ENCODE measurements around the gene PALD1.
A peak's percentile ranks its signal among the peaks of the same experiment; 100 is the strongest.

Gene PALD1

DNA sequence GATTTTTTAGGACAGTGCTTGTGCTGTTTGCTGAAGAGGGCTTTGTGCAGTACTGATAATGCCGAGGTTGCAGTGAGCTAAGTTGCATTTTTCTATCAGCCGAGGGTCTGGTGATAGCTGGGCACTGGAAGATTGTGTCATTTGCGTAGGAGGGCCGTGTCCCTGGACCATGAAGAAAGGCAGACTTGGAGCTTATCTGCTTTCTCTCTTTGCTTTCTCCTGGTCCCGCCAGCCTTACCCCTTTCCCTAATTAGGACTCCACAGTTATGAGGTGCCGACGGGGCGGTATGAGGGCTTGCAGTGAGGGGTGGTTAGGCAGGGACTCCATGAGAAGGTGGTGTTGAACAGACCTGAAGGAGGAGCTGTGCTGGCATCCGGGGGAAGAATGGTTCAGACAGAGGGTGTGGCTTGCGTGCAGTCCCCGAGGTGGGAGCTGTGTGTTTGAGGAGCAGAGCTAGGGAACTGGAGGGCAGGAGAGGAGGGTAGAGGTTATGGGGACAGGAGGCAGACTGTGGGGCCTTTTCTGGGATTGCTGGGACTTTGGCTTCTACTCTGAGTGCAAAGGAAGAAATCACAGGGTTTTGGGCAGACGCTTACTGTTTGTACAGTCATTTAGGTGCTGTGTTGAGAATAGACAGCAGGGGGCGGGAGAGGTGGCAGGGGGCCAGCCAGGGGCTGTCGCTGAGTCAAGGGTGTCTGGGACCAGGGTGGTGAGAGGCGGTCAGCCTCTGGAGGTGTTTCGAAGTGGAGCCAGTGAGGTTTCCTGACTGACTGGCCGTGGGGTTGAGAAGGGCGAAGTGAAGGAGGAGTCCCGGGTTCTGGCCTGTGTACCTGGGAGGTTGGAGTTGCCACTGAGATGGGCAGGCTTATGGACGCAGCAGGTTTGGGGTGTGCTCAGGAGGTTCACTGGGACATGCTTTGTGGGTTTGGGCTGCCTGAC is 80.6 kb downstream of the PALD1 start:
- ChIA-PET POLR2A (no interaction called here), CTCF (interaction anchor here (0.8 to 4.8 kb wide), 16 partner anchors 9 to 324 kb away, joined by 3 to 32 read pairs (median 4); partner anchors contain the start of gene PRF1)
- TF ChIP-seq, protein P1, sequence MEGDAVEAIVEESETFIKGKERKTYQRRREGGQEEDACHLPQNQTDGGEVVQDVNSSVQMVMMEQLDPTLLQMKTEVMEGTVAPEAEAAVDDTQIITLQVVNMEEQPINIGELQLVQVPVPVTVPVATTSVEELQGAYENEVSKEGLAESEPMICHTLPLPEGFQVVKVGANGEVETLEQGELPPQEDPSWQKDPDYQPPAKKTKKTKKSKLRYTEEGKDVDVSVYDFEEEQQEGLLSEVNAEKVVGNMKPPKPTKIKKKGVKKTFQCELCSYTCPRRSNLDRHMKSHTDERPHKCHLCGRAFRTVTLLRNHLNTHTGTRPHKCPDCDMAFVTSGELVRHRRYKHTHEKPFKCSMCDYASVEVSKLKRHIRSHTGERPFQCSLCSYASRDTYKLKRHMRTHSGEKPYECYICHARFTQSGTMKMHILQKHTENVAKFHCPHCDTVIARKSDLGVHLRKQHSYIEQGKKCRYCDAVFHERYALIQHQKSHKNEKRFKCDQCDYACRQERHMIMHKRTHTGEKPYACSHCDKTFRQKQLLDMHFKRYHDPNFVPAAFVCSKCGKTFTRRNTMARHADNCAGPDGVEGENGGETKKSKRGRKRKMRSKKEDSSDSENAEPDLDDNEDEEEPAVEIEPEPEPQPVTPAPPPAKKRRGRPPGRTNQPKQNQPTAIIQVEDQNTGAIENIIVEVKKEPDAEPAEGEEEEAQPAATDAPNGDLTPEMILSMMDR (IDR thresholded peaks at IDR 0.05; ENCODE audit: control extremely low read depth, extremely low read depth, low read depth, missing control alignments), result peak; percentile 45
- peak; percentile 78 for DNase-seq (ENCODE audit: extremely low spot score)

DNA sequence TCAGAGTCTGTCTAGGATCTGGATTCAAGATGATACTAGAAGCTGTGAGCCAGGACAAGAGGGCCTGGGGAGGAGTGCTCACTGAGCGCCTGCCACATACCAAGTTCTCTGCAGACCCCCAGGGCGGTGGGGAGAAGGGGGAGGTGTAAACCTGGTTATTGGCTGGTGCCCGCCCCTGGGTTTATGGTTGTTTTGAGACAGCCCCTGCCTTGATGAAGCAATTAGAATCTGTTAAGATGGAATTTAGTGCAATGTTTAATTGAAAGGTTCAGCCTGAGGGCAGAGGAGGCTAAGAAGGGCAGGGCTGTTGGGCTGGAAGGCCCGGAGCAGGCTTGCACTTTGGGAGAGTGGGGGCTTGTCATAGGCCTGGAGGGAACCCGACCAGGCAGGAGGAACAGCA is 81.3 kb downstream of the PALD1 start:
- POLR2A ChIA-PET, result no interaction called here
- CTCF ChIA-PET, result interaction anchor here (0.7 to 4.8 kb wide), 12 partner anchors 10 to 201 kb away, joined by 3 to 32 read pairs (median 4); partner anchors contain the start of gene PRF1
- TF ChIP-seq, protein P1 (IDR thresholded peaks at IDR 0.05; ENCODE audit: control extremely low read depth, extremely low read depth, low read depth, missing control alignments), result no peak
- no peak for DNase-seq (ENCODE audit: extremely low spot score)

DNA sequence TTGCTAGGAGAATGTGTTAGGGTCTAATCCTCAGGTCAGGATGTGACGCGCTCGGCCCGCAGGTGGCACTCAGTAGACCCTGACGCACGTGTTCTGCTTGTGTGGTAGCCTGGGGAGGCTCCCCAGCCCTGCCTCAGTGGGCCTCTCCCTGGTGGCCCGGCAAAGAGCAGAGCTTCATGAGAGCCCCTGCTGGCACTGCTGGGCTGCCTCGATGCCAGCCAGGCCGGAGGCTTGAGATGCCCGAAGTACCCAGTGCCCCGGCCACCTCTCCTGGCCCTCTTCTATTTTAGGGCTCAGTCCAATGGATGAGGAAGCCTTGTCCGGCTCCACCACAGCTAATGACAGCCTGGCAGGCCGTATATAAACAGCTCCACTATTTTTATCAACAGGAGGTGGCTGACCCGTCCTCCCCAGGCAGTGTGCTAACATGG is 82.0 kb downstream of the PALD1 start:
- POLR2A ChIA-PET, result no interaction called here
- CTCF ChIA-PET, result interaction anchor here (0.7 to 4.8 kb wide), 13 partner anchors 10 to 201 kb away, joined by 3 to 32 read pairs (median 4); partner anchors contain the start of gene PRF1

DNA sequence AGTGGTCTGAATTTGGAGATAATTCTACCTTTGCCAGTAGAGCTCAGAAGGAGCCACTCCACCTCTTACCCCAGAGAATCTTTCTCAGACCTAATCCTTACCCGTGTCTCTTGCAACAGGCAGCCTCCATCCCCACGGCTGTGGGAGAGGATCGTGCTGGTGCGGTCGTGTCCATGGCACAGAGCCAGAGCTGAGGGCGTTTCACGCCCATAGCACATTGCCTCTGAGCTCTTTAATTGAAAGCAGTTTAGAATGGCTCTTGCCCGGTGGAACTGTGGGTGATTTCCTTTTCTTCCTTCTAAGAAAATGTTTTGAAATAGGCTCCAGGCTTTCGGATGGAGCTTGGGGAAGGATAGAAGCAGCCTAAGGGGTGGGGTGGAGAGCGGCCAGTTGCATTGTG is 82.5 kb downstream of the PALD1 start:
- TF ChIP-seq, protein P1 (IDR thresholded peaks at IDR 0.05; ENCODE audit: control extremely low read depth, extremely low read depth, low read depth, missing control alignments), result no peak
- DNase-seq (ENCODE audit: extremely low spot score), result no peak
- CTCF ChIA-PET, result interaction anchor here (0.6 to 4.8 kb wide), 10 partner anchors 9 to 198 kb away, joined by 3 to 32 read pairs (median 4); partner anchors contain the start of gene PRF1
- POLR2A ChIA-PET, result no interaction called here

More for the DNA sequence above, 82.0 kb downstream of the PALD1 start:
- TF ChIP-seq, protein P1 (IDR thresholded peaks at IDR 0.05; ENCODE audit: control extremely low read depth, extremely low read depth, low read depth, missing control alignments), result no peak
- no peak for DNase-seq (ENCODE audit: extremely low spot score)

DNA sequence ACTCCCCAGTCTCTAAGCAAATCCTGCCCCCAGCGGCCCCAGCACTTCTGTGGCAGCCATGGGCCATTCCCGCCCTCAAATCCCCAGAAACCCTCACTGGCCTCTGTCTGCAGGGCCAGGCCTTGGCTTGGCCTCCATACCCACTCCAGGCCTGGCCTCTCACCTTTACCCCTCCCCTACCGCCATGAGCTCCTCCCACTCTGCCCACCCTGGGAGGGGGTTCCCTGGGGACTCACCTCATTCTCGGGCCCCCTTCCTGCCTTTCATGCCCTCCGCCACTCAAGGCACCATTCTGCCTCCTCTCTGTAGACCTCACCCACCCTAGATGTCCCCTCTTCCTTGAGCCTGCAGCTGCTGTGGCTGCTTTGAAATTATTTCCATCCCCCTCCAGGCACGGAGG is 83.0 kb downstream of the PALD1 start:
- TF ChIP-seq, protein P1 (IDR thresholded peaks at IDR 0.05; ENCODE audit: control extremely low read depth, extremely low read depth, low read depth, missing control alignments), result no peak
- DNase-seq (ENCODE audit: extremely low spot score), result no peak
- ChIA-PET CTCF (interaction anchor here (0.6 to 4.8 kb wide), 7 partner anchors 9 to 198 kb away, joined by 3 to 32 read pairs (median 4); no protein-coding TSS in a partner anchor), POLR2A (no interaction called here)

DNA sequence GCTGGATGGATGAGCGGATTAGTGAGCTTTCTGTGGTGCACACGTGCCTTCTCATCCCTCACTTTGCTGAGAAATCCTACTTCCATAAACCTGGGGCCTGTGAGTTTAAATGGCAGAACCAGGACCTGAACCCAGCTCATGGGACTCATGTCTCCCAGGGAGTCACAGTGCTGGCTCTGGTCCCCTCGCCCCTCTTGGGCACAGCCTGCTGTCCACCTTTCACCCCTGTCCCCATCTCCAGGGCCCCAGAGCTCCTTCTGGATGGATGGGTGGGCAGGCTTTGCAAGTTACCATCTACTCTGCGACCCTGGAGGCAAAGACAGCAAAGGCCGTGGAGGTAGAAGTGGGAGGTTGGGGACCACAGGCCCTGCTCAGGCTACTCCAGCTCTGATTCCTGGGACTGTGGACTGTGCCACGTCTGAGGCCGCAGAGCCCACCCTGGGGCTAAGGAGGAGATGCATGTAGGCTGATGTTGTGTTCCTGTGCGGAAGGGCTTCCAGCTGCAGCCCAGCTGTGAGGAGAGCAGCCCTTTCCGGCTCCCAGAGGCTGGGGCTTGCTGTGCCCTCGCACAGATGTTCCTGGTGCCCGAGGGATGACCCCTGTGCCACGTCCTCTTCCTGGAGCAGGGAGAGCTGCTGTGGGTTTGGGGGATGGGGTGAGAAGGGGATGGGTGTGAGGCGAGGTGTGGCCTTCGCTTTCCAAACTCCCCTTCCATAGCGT is 83.6 kb downstream of the PALD1 start:
- ChIA-PET CTCF (interaction anchor here (1.2 to 4.8 kb wide), 3 partner anchors 12 to 197 kb away, joined by 4 to 32 read pairs (median 19); no protein-coding TSS in a partner anchor), POLR2A (no interaction called here)
- no peak for DNase-seq (ENCODE audit: extremely low spot score)
- TF ChIP-seq, protein P1 (IDR thresholded peaks at IDR 0.05; ENCODE audit: control extremely low read depth, extremely low read depth, low read depth, missing control alignments), result no peak

Data from GM10248 (cell line).